Neural cell (in vitro differentiated cells): ENCODE data around the gene EVL. TPM values are rescaled to one million over a fixed set of nuclear protein-coding genes. Genes with fewer than 3 reads are reported as not detected.

Source experiments
- H2AFZ ChIP-seq: fragments of 200-600, 300-800 bp; sonication (generic), shearing (Covaris generic); 2 replicates; pipeline ENCODE4 v1.6.0; 2014; ENCODE audit warnings: low read depth, mild to moderate bottlenecking, antibody characterized with exemption, low read length, moderate library complexity
- H3F3A ChIP-seq: fragments of 200-600 bp; shearing (Covaris generic); 2 replicates; pipeline ENCODE4 v1.6.1; 2016; ENCODE audit warnings: mild to moderate bottlenecking, moderate library complexity, mixed read lengths, antibody characterized with exemption, low read length; ENCODE audit not compliant: insufficient read depth, poor library complexity, severe bottlenecking
- H3K27ac ChIP-seq: fragments of 200-600, 300-800 bp; sonication (generic), shearing (Covaris generic); 2 replicates; pipeline ENCODE4 v1.5.1; 2014; ENCODE audit warnings: mild to moderate bottlenecking, low read length, moderate library complexity
- H3K27me3 ChIP-seq: fragments of 300-800, 200-600 bp; sonication (generic), shearing (Covaris generic); 2 replicates; pipeline ENCODE4 v1.6.0; 2014; ENCODE audit warnings: mild to moderate bottlenecking, low read depth, low read length, moderate library complexity; ENCODE audit not compliant: insufficient read depth
- H3K36me3 ChIP-seq: fragments of 300-800, 200-600 bp; sonication (generic), shearing (Covaris generic); 2 replicates; pipeline ENCODE4 v1.5.1; 2014; ENCODE audit warnings: mild to moderate bottlenecking, antibody characterized with exemption, low read length, moderate library complexity; ENCODE audit not compliant: insufficient read depth
- H3K4me2 ChIP-seq: fragments of 300-800, 200-600 bp; sonication (generic), shearing (Covaris generic); 2 replicates; pipeline ENCODE4 v1.6.0; 2014; ENCODE audit warnings: mild to moderate bottlenecking, low read length
- H3K4me3 ChIP-seq: fragments of 300-800, 200-600 bp; sonication (generic), shearing (Covaris generic); 2 replicates; pipeline ENCODE4 v1.5.1; 2014; ENCODE audit warnings: mild to moderate bottlenecking, low read length, moderate library complexity
- H3K79me2 ChIP-seq: fragments of 200-600 bp; shearing (Covaris generic); replicated peaks from 2 replicates; pipeline ENCODE4 v1.6.0; 2014; ENCODE audit warnings: mild to moderate bottlenecking, low read length, moderate library complexity; ENCODE audit not compliant: insufficient read depth
- H3K9ac ChIP-seq: fragments of 300-800, 200-600 bp; sonication (generic), shearing (Covaris generic); 2 replicates; pipeline ENCODE4 v1.6.1; 2016; ENCODE audit warnings: mild to moderate bottlenecking, low read length, mixed read lengths
- H3K9me2 ChIP-seq: fragments of 200-600 bp; shearing (Covaris generic); 2 replicates; pipeline ENCODE4 v1.6.1; 2016; ENCODE audit warnings: mild to moderate bottlenecking, low read length, mixed read lengths; ENCODE audit not compliant: insufficient read depth
- H3K9me3 ChIP-seq: fragments of 200-600, 300-800 bp; sonication (generic), shearing (Covaris generic); 2 replicates; pipeline ENCODE4 v1.6.1; 2016; ENCODE audit warnings: mild to moderate bottlenecking, mixed run types, low read length, moderate library complexity, mixed read lengths
- H4K20me1 ChIP-seq: fragments of 200-600 bp; shearing (Covaris generic); 2 replicates; pipeline ENCODE4 v1.6.1; 2016; ENCODE audit warnings: mild to moderate bottlenecking, mixed run types; ENCODE audit not compliant: insufficient read depth
- CTCF ChIP-seq: fragments of 450-650 bp; IDR thresholded peaks from 2 replicates; pipeline ENCODE4 v1.5.1; 2014; ENCODE audit warnings: antibody characterized with exemption, mild to moderate bottlenecking, moderate library complexity; ENCODE audit not compliant: poor library complexity, severe bottlenecking
- EP300 ChIP-seq: fragments of 450-650 bp; conservative IDR thresholded peaks from 2 replicates; pipeline ENCODE4 v1.6.1; 2014; ENCODE audit warnings: antibody characterized with exemption, mild to moderate bottlenecking, moderate library complexity; ENCODE audit not compliant: poor library complexity, severe bottlenecking
- EZH2 ChIP-seq: fragments of 200-600, 300-800 bp; shearing (Covaris generic), sonication (generic); IDR thresholded peaks from 2 replicates; pipeline ENCODE4 v1.6.1; 2014; ENCODE audit warnings: antibody characterized with exemption, low read length, borderline replicate concordance, mild to moderate bottlenecking; ENCODE audit not compliant: insufficient read depth, poor library complexity, severe bottlenecking
- MXI1 ChIP-seq: fragments of 450-650 bp; conservative IDR thresholded peaks from 2 replicates; pipeline ENCODE4 v1.6.1; 2014; ENCODE audit warnings: antibody characterized with exemption, mild to moderate bottlenecking; ENCODE audit not compliant: poor library complexity, severe bottlenecking
- POLR2AphosphoS5 ChIP-seq: IDR thresholded peaks from 2 replicates; pipeline ENCODE4 v1.6.1; 2012
- RAD21 ChIP-seq: fragments of 450-650 bp; conservative IDR thresholded peaks from 2 replicates; pipeline ENCODE4 v1.6.1; 2014; ENCODE audit warnings: antibody characterized with exemption, mild to moderate bottlenecking, moderate library complexity
- REST ChIP-seq: IDR thresholded peaks from 2 replicates; pipeline ENCODE4 v1.6.1; 2012; ENCODE audit warnings: borderline replicate concordance
- SMC3 ChIP-seq: fragments of 450-650 bp; conservative IDR thresholded peaks from 2 replicates; pipeline ENCODE4 v1.6.1; 2014; ENCODE audit warnings: antibody characterized with exemption, mild to moderate bottlenecking, moderate library complexity; ENCODE audit not compliant: poor library complexity
- TAF1 ChIP-seq: IDR thresholded peaks from 2 replicates; pipeline ENCODE4 v1.6.1; 2012; ENCODE audit warnings: low read depth
- polyA plus RNA-seq: library from polyadenylated mRNA; depleted of rRNA; stranded (reverse); fragments of >200 nt; gene quantifications from 2 replicates; pipeline ENCODE4 v1.2.3, GENCODE V29; 2014

The EVL gene
- polyA plus RNA-seq, 1 donor from 2014 or later, result 387 TPM

GRCh38 chr14:100128688-100129087 is 63.5 kb downstream of the EVL start:
- Histone ChIP-seq H3K9me2 (no peaks in the 10 kb centered on the region), H3K79me2 (no peaks in the 10 kb centered on the region), H2AFZ (no peak overlapping the region), H3K4me2 (no peak overlapping the region), H3K4me3 (no peak overlapping the region), H3K27ac (no peak overlapping the region), H3K9me3 (no peaks in the 10 kb centered on the region), H4K20me1 (no peaks in the 10 kb centered on the region), H3K36me3 (peaks cover 17% of the 10 kb centered on the region), H3K9ac (no peak overlapping the region), H3F3A (no peaks in the 10 kb centered on the region), H3K27me3 (no peaks in the 10 kb centered on the region)
- TF ChIP-seq CTCF (no peak), EZH2 (no peak), TAF1 (no peak), SMC3 (no peak), REST (no peak), POLR2AphosphoS5 (no peak), RAD21 (no peak), EP300 (no peak), MXI1 (no peak)

- Histone ChIP-seq H3F3A (no peaks in the 10 kb centered on the region), H3K27me3 (no peaks in the 10 kb centered on the region), H2AFZ (no peak overlapping the region), H3K9me2 (no peaks in the 10 kb centered on the region), H3K4me3 (no peak overlapping the region), H3K27ac (no peak overlapping the region), H3K36me3 (peaks cover 17% of the 10 kb centered on the region), H3K9me3 (no peaks in the 10 kb centered on the region), H3K4me2 (no peak overlapping the region), H4K20me1 (no peaks in the 10 kb centered on the region), H3K79me2 (no peaks in the 10 kb centered on the region), H3K9ac (no peak overlapping the region)
- TF ChIP-seq TAF1 (no peak), REST (no peak), RAD21 (no peak), CTCF (no peak), MXI1 (no peak), EP300 (no peak), SMC3 (no peak), POLR2AphosphoS5 (no peak), EZH2 (no peak)
These were observed 64.0 kb downstream of the EVL start for GRCh38 chr14:100129161-100129589.
